Left forelimb (tissue), 1 donor: Measurements from ENCODE around the gene ACSM2B.
"Not testable (repeated sequence)": the region's sequence is repeated elsewhere in the genome, so short reads cannot be mapped to it uniquely, and the experiment has no call there.

ENCODE experiments used
- DNase-seq: peaks from one replicate; pipeline ENCODE4 v3.0.0-alpha.2; 2018; ENCODE audit warnings: low spot score

Gene ACSM2B

GRCh38 chr16:20536669-20537068, 39.5 kb downstream of the ACSM2B start:
- not testable (repeated sequence) for DNase-seq

DNA sequence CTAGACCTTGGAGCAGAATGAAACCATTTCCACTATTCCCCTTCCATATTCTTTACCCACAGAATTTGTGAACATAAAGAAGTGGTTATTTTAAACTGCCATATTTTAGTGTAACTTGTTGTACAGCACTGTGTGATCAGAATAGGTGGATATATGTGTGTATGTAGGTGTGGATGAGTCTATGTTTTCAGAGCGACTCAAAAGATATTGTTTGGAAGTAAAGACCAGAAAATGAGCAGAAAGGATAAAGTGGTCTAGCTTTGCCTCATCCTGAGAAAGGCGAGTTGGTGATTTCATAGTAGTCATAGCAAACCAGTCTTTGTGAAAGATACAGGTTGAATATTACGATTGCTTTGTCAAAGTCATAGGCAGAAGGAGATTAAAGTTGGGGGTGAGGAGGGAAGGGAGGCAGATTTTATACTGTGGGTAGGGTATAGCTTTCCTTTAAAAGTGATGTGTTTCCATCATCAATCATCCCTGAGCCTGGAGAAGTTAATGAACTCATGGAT, 43.8 kb downstream of the ACSM2B start:
- not testable (repeated sequence) for DNase-seq

DNA sequence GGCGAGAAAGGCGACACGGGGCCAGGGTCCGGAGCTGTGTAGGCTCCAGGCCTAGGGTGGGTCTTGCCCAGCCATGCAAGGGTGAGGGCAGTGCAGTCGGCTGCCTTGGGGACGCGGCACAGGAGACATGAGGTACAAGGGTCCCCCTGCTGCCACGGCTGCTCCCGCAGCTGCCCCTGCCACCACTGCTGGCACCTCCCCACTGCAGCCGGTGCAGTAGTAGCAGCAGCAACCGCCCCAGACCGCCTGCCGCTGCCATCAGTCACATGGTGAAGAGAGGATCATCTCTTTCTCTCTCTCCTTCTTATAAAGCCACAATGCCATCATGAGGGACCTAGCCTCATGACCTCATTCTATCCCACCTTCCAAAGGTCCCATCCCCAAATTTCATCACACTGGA, 44.4 kb downstream of the ACSM2B start:
- DNase-seq = not testable (repeated sequence)

GRCh38 chr16:20520103-20520502, 56.1 kb downstream of the ACSM2B start:
- DNase-seq = no peak

GRCh38 chr16:20519231-20519630, 56.9 kb downstream of the ACSM2B start:
- DNase-seq = no peak

DNA sequence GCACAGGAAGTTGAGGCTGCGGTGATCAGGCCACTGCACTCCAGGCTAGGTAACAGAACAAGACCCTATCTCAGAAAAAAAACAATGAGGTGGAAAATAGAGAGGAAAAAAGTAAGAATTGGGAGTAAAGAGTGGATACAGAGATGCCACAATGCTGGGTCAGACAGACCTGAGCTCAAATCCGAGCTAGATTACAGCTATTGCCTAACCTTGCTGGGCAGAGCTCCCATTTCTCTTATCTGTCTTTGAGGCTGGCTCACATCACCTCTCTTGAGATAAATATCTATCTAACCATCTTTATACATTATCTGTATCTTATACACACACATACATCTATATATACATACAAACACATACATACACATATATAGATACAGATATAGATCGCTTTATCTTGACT, 59.0 kb downstream of the ACSM2B start:
- DNase-seq = no peak

GRCh38 chr16:20515688-20516090, 60.5 kb downstream of the ACSM2B start:
- DNase-seq = no peak

- no peak for DNase-seq
Measured at GRCh38 chr16:20510323-20510722, 65.8 kb downstream of the ACSM2B start.

GRCh38 chr16:20507280-20507679, 68.9 kb downstream of the ACSM2B start:
- DNase-seq = no peak

DNA sequence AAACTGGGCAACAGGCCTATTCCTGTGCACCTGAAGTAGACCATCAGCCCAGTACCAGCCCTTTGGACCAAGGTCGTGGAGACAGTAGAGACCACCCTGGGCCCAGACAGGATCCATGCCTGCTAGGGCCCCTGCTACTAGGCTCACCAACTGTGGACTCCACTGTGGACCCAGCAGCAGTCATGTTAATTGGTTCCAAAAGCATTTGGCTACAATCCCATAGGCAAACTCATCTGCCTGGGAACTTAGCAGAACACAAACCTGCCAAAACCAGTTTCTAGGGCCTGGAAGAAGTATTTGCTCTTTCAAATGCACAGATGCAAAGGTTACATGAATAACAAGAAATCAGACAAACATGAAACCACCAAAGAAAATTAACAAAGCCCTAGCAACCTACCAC, 71.7 kb downstream of the ACSM2B start:
- no peak for DNase-seq

- DNase-seq = not testable (repeated sequence)
Measured at GRCh38 chr16:20491448-20491847, 84.7 kb downstream of the ACSM2B start.

DNA sequence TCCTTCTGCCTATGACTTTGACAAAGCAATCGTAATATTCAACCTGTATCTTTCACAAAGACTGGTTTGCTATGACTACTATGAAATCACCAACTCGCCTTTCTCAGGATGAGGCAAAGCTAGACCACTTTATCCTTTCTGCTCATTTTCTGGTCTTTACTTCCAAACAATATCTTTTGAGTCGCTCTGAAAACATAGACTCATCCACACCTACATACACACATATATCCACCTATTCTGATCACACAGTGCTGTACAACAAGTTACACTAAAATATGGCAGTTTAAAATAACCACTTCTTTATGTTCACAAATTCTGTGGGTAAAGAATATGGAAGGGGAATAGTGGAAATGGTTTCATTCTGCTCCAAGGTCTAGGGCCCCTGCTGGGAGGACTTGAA, 85.2 kb downstream of the ACSM2B start:
- DNase-seq = not testable (repeated sequence)
